Renal pelvis (tissue), 4 donors: ENCODE data around the gene ARID2. TPM values are rescaled to one million over a fixed set of nuclear protein-coding genes. Genes with fewer than 3 reads are reported as not detected.

Source experiments
- DNase-seq: peaks from one replicate; pipeline ENCODE4 v3.0.0-alpha.2; 2013
- polyA plus RNA-seq, 3 donors: library from polyadenylated mRNA; unstranded; fragments of 120-200 nt; gene quantifications; one replicate each; pipeline ENCODE4 v1.2.1, GENCODE V29; 2013; ENCODE audit not compliant: insufficient read length in 3 of 3

Gene ARID2
- polyA plus RNA-seq, 3 donors: 37.5 to 44.9 (median 37.6) TPM

- DNase-seq: no peak
These were observed 123.0 kb downstream of the ARID2 start for GRCh38 chr12:45852508-45852907.

DNA sequence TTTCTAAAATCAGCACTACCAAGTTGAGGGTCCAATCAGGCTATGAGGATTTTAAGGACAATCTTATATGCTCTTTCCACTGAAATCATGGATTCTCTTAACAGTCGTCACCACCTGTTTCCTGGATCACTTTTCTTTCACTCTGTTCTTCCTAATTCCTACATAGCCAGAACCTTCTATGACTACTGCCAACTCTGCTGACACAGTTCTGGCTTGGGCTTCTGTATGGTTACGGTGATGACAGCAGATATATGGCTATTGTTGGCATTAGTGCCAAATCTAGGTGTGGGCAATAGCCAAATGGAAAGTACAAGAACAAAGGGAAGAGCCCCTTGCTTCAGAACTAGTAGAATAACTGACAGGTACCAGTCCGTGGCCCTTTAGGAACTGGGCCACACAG lies 124.0 kb downstream of the ARID2 start:
- no peak for DNase-seq

DNA sequence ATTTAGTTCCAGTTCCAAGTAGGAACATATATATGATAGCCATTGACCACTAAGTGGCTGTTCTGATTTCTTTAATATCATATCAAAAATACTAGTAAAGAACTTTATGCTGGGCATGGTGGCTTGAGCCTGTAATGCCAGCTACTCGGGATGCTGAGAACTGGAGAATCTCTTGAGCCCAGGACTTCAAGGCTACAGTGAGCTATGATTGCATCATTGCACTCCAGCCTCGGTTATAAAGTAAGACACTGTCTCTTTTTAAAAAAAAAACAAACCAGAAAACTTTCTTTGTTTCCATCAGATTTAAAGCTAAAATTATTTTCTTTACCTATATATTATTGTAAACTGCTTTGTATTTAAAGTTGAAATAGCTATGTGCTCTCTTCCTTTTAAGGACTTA lies 133.8 kb downstream of the ARID2 start:
- DNase-seq: no peak

DNA sequence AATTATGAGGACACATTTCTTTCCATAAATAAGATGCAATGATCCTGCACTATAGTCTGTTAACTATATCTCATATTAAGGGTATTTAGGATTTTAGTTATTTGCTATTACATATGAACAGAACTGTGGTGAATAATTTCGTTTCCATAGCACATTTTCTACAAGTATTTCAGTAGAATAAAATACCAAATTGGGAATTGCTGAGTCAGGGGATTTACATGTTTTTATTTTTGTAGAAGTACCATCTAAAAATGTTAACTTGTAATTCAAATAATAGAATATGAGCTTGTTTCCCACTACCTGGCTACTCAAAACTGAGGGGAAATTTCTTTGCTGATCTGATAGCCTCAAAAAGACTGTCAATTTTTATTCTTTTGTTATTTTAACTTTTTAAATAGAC lies 136.8 kb downstream of the ARID2 start:
- DNase-seq: no peak

GRCh38 chr12:45872446-45872845 lies 142.9 kb downstream of the ARID2 start:
- no peak for DNase-seq

DNA sequence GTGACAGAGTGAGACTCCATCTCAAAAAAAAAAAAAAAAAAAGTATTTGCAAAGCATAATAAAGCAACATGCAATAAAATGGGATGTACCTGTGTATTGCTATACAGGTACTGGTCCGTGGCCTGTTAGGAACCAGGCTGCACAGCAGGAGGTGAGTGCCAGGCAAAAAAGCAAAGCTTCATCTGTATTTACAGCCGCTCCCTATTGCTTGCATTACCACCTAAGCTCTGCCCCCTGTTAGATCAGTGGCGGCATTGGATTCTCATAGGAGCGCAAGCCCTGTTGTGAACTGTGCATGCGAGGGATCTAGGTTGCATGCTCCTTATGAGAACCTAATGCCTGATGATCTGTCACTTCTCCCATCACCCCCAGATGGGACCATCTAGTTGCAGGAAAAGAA lies 147.6 kb downstream of the ARID2 start:
- DNase-seq: no peak

- DNase-seq: no peak
These were observed 149.2 kb downstream of the ARID2 start for GRCh38 chr12:45878630-45879255.

DNA sequence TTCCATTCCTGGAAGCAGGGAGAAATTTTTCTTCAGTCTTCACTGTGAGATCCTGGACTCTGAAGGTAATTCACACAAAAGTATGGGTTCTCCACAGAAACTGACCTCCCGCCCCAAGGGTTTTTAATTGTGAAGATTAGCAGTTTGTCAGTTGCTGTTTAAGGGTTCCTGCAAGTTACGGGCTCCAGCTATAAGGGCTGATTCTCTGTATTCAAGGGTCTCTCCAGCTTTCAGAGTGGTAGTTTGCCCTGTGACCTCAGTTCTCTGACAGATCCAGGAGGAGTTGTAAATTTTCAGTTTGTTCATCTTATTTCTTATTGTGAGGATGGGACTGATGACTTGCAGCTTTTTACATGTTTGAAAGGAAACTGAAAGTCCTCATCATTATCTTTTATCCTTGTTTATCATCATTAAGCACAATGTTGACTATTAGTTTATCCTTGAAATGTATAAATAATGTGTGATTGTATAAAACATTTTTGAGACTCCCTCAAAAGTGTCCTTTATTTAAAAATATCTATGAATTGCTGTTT lies 149.9 kb downstream of the ARID2 start:
- DNase-seq: no peak

DNA sequence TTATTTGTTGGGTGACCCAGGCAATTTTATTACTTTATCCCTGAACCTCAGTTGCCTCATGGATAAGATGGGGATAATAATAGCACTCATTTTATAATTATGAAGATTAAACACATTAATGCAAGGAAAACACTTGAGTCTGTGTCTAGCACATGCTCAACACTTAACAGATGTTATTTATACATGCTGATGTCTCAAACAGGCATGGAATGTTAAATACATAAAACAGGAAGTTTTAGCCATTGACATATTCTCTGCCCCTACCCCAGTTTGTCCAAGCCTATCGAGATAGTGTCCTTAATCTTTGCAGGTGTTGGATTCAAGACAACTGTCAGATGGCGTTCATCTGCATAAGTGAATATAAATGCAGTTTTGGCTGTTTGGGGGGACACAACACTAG lies 151.0 kb downstream of the ARID2 start:
- no peak for DNase-seq

- DNase-seq: no peak
These were observed 153.7 kb downstream of the ARID2 start for GRCh38 chr12:45883187-45883586.

GRCh38 chr12:45886685-45887084 lies 157.2 kb downstream of the ARID2 start:
- no peak for DNase-seq

DNA sequence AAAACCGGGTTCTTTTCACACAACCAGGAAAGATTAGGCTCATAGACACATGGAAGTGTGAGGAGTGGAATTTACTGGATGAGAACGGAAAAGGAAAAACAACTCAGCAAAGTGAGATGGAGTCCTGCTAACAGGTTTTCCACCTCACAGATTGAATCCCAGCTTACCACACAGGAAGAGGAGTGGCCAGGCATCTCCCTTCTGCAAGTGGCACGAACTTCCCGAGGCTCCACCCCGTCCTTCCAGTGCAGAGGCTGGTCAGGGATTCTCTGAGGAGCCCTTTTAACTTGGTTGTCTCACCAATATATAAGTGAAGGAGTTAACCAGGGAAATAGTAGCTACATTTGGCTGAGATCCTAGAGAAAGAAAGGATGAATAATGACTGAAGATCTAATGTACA lies 158.0 kb downstream of the ARID2 start:
- no peak for DNase-seq

- no peak for DNase-seq
These were observed 160.8 kb downstream of the ARID2 start for GRCh38 chr12:45890276-45890675.

- no peak for DNase-seq
These were observed 163.7 kb downstream of the ARID2 start for GRCh38 chr12:45893240-45893639.

DNA sequence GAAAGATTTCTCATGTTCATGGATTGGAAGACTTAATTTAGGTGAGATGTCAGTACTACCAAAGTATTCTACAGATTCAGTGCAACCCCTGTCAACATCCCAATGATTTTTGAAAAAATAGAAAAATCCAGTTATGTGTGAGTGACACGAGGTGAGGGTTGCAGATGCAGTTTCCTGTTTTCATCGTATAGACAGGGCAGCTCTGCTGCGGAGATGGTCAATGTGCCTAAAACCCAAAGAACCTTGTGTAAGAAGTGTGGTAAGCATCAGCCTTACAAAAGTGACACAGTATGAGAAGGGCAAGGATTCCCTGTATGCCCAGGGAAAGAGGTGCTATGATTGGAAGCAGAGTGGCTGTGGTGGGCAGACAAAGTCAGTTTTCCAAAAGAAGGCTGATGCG lies 166.5 kb downstream of the ARID2 start:
- DNase-seq: no peak

DNA sequence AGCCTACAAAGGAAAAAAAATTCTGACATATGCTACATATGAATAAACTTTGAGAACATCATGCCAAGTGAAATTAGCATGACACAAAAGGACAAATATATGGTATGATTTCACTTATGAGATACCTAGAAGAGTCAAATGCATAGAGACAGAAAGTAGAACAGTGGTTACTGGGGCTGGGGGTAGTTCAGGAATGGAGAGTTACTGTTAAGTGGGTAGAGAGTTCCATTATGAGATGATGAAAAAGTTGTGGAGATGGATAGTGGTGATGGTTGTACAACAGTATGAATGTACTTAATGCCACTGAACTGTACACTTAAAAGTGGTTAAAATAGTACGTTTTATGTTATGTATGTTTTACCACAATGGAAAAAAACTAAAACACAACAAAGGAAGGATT lies 168.6 kb downstream of the ARID2 start:
- no peak for DNase-seq

DNA sequence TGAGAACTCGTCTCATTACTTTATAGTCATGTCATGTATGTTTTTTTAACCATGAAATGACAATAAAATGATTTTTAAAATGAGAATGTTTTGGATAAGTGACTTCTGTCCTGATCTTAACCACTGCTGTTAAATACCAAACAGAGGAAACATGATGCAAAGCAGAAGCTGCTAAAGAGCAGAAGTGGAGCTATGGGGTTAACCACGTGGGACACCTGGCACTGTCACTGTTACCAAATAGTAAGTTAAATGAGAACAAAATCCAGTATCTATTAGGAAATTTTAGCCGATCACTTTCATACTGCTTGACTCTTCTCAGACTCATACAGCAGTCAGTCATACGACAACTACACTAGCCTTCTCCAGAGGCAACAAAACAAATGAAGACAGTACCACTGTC lies 178.4 kb downstream of the ARID2 start:
- DNase-seq: no peak

DNA sequence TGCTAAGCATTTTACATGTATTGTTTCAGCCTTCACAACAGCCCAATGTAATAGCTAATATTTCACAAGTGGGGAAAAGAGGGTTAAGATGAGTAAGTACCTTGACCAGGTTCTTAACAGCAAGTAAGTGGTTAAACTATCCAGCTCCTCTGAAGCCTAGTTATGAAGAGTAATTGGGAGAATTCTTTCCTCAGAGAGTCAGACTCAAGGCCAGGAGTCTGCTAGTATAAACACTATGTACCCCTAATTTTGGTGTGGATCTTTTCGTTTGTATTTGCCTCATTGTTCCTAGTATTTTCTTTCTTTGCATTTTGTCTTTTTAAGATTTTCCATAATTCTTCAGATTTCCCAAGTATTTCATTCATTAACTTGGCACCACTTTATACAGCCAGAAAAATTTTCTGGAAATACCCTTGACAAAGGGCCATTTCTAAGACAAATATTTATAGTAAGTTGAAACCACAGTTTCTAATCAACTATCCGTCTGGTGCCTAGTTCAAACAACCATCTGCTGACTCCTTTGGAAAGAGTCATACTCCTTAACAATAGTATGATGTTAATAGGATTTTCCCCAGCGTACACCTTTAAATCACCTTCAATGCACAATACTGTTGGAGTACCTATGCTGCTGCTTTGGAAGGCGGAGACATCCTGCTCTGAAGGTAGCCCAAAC lies 179.7 kb downstream of the ARID2 start:
- DNase-seq: no peak

DNA sequence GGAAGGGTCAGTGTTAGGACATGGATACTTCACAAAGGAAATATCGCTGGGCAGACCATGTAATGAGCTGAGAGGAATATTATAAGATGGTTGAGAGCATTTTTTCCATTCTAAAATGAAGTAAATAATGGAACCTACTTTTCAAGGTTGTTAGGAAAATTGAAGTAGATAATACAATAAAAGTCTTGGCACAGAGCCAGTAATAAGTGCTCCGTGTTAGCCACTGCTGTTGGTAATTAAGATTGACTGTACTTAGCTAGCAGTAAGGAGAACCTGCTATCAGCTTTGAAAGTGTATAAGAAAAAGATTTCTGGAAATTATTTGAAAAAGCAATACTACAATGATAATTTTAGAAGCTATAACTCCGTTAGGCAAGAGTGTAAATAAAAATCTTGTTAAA lies 183.3 kb downstream of the ARID2 start:
- DNase-seq: no peak

DNA sequence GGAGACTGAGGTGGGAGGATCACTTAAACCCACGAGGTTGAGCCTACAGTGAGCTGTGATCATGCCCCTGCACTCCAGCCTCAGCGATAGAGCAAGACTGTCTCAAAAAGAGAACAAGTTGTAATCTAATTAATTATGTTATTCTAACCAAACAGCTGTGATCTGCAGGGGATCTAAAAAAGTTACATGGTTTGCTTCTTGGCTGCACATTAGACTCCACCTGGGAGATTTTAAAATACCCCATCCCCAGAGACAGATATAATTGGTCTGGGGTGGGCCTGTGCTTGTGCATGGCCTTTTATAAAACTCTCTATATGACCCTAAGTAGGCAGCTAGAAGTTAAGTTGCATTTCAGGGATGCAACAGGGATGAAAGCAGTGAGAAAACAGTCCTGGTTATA lies 184.1 kb downstream of the ARID2 start:
- DNase-seq: no peak

- DNase-seq: no peak
These were observed 184.6 kb downstream of the ARID2 start for GRCh38 chr12:45914090-45914489.

GRCh38 chr12:45915405-45915804 lies 185.9 kb downstream of the ARID2 start:
- no peak for DNase-seq

- DNase-seq: no peak
These were observed 189.3 kb downstream of the ARID2 start for GRCh38 chr12:45918818-45919217.

- no peak for DNase-seq
These were observed 198.8 kb downstream of the ARID2 start for GRCh38 chr12:45928309-45928708.
